Endothelial cell of umbilical vein (primary cell): Measurements from ENCODE around the gene PARP1.

Experiments used
- CTCF ChIP-seq, 2 donors: IDR thresholded peaks; 1 replicate in 1 of 2; 2 replicates in 1 of 2; pipeline ENCODE4 v1.5.1; 2011; ENCODE audit warnings: low read length in 2 of 2, mild to moderate bottlenecking in 2 of 2, moderate library complexity in 2 of 2, control low read depth in 1 of 2, inconsistent platforms in 1 of 2, low read depth in 1 of 2; ENCODE audit not compliant: insufficient read depth in 1 of 2; ENCODE audit errors: extremely low read depth in 1 of 2
- EZH2 ChIP-seq: IDR thresholded peaks from 2 replicates; pipeline ENCODE4 v1.6.1; 2012; ENCODE audit warnings: borderline replicate concordance, low read depth, mild to moderate bottlenecking, moderate library complexity, low read length, inconsistent platforms; ENCODE audit not compliant: severe bottlenecking
- GATA2 ChIP-seq: IDR thresholded peaks from 2 replicates; pipeline ENCODE4 v1.7.0; 2011; ENCODE audit warnings: low read depth, mild to moderate bottlenecking, moderate library complexity, mixed read lengths, low read length; ENCODE audit not compliant: insufficient read length, insufficient read depth
- JUN ChIP-seq: IDR thresholded peaks from 2 replicates; pipeline ENCODE4 v1.6.1; 2011; ENCODE audit warnings: borderline replicate concordance, low read depth; ENCODE audit not compliant: insufficient read length, insufficient read depth
- MYC ChIP-seq: IDR thresholded peaks from one replicate; pipeline ENCODE4 v1.6.1; 2011; ENCODE audit warnings: mild to moderate bottlenecking, low read depth, low read length
- POLR2A ChIP-seq: IDR thresholded peaks from 2 replicates; pipeline ENCODE4 v1.6.1; 2012; ENCODE audit warnings: low read depth, mild to moderate bottlenecking, control low read depth, low read length
- POLR2AphosphoS5 ChIP-seq: IDR thresholded peaks from 2 replicates; pipeline ENCODE4 v1.6.1; 2012; ENCODE audit warnings: low read depth, mild to moderate bottlenecking, control low read depth, low read length, moderate library complexity; ENCODE audit not compliant: insufficient read depth

GRCh38 chr1:226366290-226366689 lies 41.6 kb downstream of the PARP1 start:
- TF ChIP-seq CTCF (IDR thresholded peaks at IDR 0.05; ENCODE audit: extremely low read depth in 1 of 2, insufficient read depth in 1 of 2, low read depth in 1 of 2, low read length in 2 of 2) (no peak), EZH2 (no peak), MYC (no peak), POLR2AphosphoS5 (no peak), POLR2A (no peak), JUN (no peak), GATA2 (no peak)
